A549 (cell line): ENCODE data around the gene CEP112. TPM values are rescaled to one million over a fixed set of nuclear protein-coding genes. Genes with fewer than 3 reads are reported as not detected.

ENCODE experiments used
- ATAC-seq, 2 experiments: fragments of 200-7000 bp in 1 of 2; fragments of >200 bp in 1 of 2; cut with Nextera tagmentation in 1 of 2; cut with Tn5 transposase in 1 of 2; 3 replicates each; pipeline versions ENCODE4 v1.8.0 to v1.9.1; 2018 to 2020; ENCODE audit warnings: mild to moderate bottlenecking in 1 of 2, moderate library complexity in 1 of 2
- CTCF ChIA-PET: fragments of 300-600 bp; sonication (Branson Sonifier 250); formaldehyde crosslinking; extraction: SDS; loops from one replicate; lab custom pipeline; 2021; ENCODE audit warnings: antibody characterized with exemption, inconsistent platforms; lab: Yijun Ruan, JAX
- POLR2A ChIA-PET: fragments of 350-600 bp; formaldehyde crosslinking; extraction: SDS; loops from one replicate; lab custom pipeline; 2021; ENCODE audit warnings: antibody characterized with exemption, inconsistent platforms; lab: Yijun Ruan, JAX
- DNase-seq, 2 experiments: peaks; one replicate each; pipeline versions ENCODE4 v3.0.0 to v3.0.0-alpha.2; 2011 to 2016; ENCODE audit warnings: low read depth in 1 of 2, low spot score in 1 of 2
- FAIRE-seq: peaks from 2 replicates; lab custom pipeline; 2011; peaks lifted over from hg19 to GRCh38; lab: Jason Lieb, UNC
- H3K27ac ChIP-seq, 2 experiments: fragments of >200 bp; sonication (Bioruptor Twin); formaldehyde crosslinking; 3 replicates each; pipeline ENCODE4 v1.5.1; 2016 to 2017
- H3K4me1 ChIP-seq: fragments of >200 bp; sonication (Bioruptor Twin); formaldehyde crosslinking; 3 replicates; pipeline ENCODE4 v1.6.1; 2016
- H3K4me2 ChIP-seq: fragments of >200 bp; sonication (Bioruptor Twin); formaldehyde crosslinking; 3 replicates; pipeline ENCODE4 v1.6.1; 2016
- H3K4me3 ChIP-seq: fragments of >200 bp; sonication (Bioruptor Twin); formaldehyde crosslinking; 3 replicates; pipeline ENCODE4 v1.5.1; 2016
- H3K9me3 ChIP-seq: fragments of >200 bp; sonication (Bioruptor Twin); formaldehyde crosslinking; 3 replicates; pipeline ENCODE4 v1.6.1; 2016
- BCL3 ChIP-seq: fragments of >200 bp; sonication (Bioruptor Twin); formaldehyde crosslinking; IDR thresholded peaks from 3 replicates; pipeline ENCODE4 v1.6.1; 2016
- BHLHE40 ChIP-seq: IDR thresholded peaks from 2 replicates; pipeline ENCODE4 v1.6.1; 2012; ENCODE audit warnings: low read depth, low read length, inconsistent platforms
- CBX8 ChIP-seq: fragments of 200-600 bp; sonication (generic); IDR thresholded peaks from 2 replicates; pipeline ENCODE4 v1.6.1; 2016
- CHD4 ChIP-seq: fragments of 200-600 bp; sonication (generic); IDR thresholded peaks from 2 replicates; pipeline ENCODE4 v1.6.1; 2016; ENCODE audit warnings: antibody characterized with exemption, mild to moderate bottlenecking, borderline replicate concordance
- EHF ChIP-seq: fragments of 250-450 bp; sonication (Bioruptor Pico); IDR thresholded peaks from 2 replicates; pipeline ENCODE4 v1.5.0; 2020; ENCODE audit warnings: mild to moderate bottlenecking
- ESRRA ChIP-seq: fragments of 150-350 bp; IDR thresholded peaks from 2 replicates; pipeline ENCODE4 v1.6.1; 2014; ENCODE audit warnings: mild to moderate bottlenecking, low read length, borderline replicate concordance
- FOSB ChIP-seq: fragments of 250-450 bp; sonication (Bioruptor Pico); IDR thresholded peaks from 2 replicates; pipeline ENCODE4 v1.5.0; 2020; ENCODE audit warnings: mild to moderate bottlenecking, moderate library complexity
- HEYL ChIP-seq: fragments of 250-450 bp; sonication (Bioruptor Pico); IDR thresholded peaks from 2 replicates; pipeline ENCODE4 v1.8.0; 2021; ENCODE audit warnings: mild to moderate bottlenecking, moderate library complexity
- HOXB13 ChIP-seq: fragments of 250-450 bp; sonication (Bioruptor Pico); IDR thresholded peaks from 2 replicates; pipeline ENCODE4 v1.5.0; 2020; ENCODE audit warnings: low read depth, mild to moderate bottlenecking, moderate library complexity
- JUN ChIP-seq, 2 experiments: fragments of >200 bp; sonication (Bioruptor Twin); formaldehyde crosslinking; IDR thresholded peaks; 2 replicates in 1 of 2; 3 replicates in 1 of 2; pipeline ENCODE4 v1.6.1; 2016 to 2017
- JUNB ChIP-seq: fragments of >200 bp; sonication (Bioruptor Twin); formaldehyde crosslinking; IDR thresholded peaks from 2 replicates; pipeline ENCODE4 v1.6.1; 2016
- KDM5A ChIP-seq: fragments of 200-600 bp; sonication (generic); IDR thresholded peaks from 2 replicates; pipeline ENCODE4 v1.6.1; 2016; ENCODE audit warnings: antibody characterized with exemption, mild to moderate bottlenecking
- MAZ ChIP-seq: fragments of 150-350 bp; IDR thresholded peaks from 2 replicates; pipeline ENCODE4 v1.6.1; 2014; ENCODE audit warnings: antibody characterized with exemption, low read depth, low read length, borderline replicate concordance
- NFE2L2 ChIP-seq: fragments of 150-350 bp; conservative IDR thresholded peaks from 2 replicates; pipeline ENCODE4 v1.6.1; 2014; ENCODE audit warnings: low read length
- NPAS2 ChIP-seq: fragments of 250-450 bp; sonication (Bioruptor Pico); IDR thresholded peaks from 2 replicates; pipeline ENCODE4 v1.8.0; 2022; ENCODE audit warnings: mild to moderate bottlenecking, moderate library complexity, borderline replicate concordance
- NR3C1 ChIP-seq: fragments of >200 bp; sonication (Bioruptor Twin); formaldehyde crosslinking; IDR thresholded peaks from 3 replicates; pipeline ENCODE4 v1.6.1; 2017
- POLR2AphosphoS2 ChIP-seq: conservative IDR thresholded peaks from 2 replicates; pipeline ENCODE4 v1.6.1; 2012; ENCODE audit warnings: low read length, improper control_type of control experiment, inconsistent platforms
- RAD21 ChIP-seq, 2 experiments: fragments of >200 bp in 1 of 2; sonication (Bioruptor Twin) in 1 of 2; formaldehyde crosslinking in 1 of 2; IDR thresholded peaks in 1 of 2; conservative IDR thresholded peaks in 1 of 2; 2 replicates in 1 of 2; 3 replicates in 1 of 2; pipeline ENCODE4 v1.6.1; 2012 to 2018; ENCODE audit warnings: inconsistent platforms in 1 of 2
- RARB ChIP-seq: fragments of 250-450 bp; sonication (Bioruptor Pico); IDR thresholded peaks from 2 replicates; pipeline ENCODE4 v1.8.0; 2021; ENCODE audit warnings: mild to moderate bottlenecking, moderate library complexity
- RFX5 ChIP-seq: fragments of 450-650 bp; IDR thresholded peaks from 2 replicates; pipeline ENCODE4 v1.7.1; 2014; ENCODE audit warnings: antibody characterized with exemption, mild to moderate bottlenecking, moderate library complexity
- RNF2 ChIP-seq: fragments of 200-600 bp; sonication (generic); IDR thresholded peaks from 2 replicates; pipeline ENCODE4 v1.6.1; 2016; ENCODE audit warnings: low read depth, mild to moderate bottlenecking, antibody characterized with exemption, moderate library complexity, borderline replicate concordance
- SMC3 ChIP-seq: fragments of >200 bp; sonication (Bioruptor Twin); formaldehyde crosslinking; IDR thresholded peaks from 3 replicates; pipeline ENCODE4 v1.6.1; 2018; ENCODE audit warnings: inconsistent platforms
- SREBF2 ChIP-seq: fragments of 450-650 bp; IDR thresholded peaks from 2 replicates; pipeline ENCODE4 v1.6.1; 2014; ENCODE audit warnings: mild to moderate bottlenecking, moderate library complexity
- WGBS: methylation state at CpG from one replicate; pipeline ENCODE4 v1.1.6; 2017; ENCODE audit errors: missing lambda C conversion rate; 5-methylcytosine and 5-hydroxymethylcytosine counted together
- polyA plus RNA-seq, 4 experiments: library from polyadenylated mRNA; depleted of rRNA in 3 of 4; stranded (reverse); fragments of >200 nt; fragmentation: RNase III in 1 of 4; extraction: RNeasy Plus Mini Kit Qiagen cat#74134 plus additional on column Dnase treatment in 1 of 4; gene quantifications; 2 replicates in 3 of 4; 3 replicates in 1 of 4; pipeline ENCODE4 v1.2.3, GENCODE V29; 2011 to 2017
- TF ChIP-seq, protein P1 (sequence below): fragments of >200 bp; sonication (Bioruptor Twin); formaldehyde crosslinking; IDR thresholded peaks from 3 replicates; pipeline ENCODE4 v1.5.1; 2016

CEP112 gene
- polyA plus RNA-seq, 2 of the 4 experiments (the other 2 are of a cell fraction), result 9.6 to 15.2 TPM

- H3K4me2 ChIP-seq, result no peak overlapping the region
- CTCF ChIA-PET, result interaction anchor here (0.8 to 3.5 kb wide), 3 partner anchors 9 to 20 kb away, joined by 3 to 20 read pairs (median 5); no protein-coding TSS in a partner anchor
- peak; percentile 51 for FAIRE-seq
Measured at GRCh38 chr17:66221343-66221742, 29.4 kb upstream of the CEP112 start.

DNA sequence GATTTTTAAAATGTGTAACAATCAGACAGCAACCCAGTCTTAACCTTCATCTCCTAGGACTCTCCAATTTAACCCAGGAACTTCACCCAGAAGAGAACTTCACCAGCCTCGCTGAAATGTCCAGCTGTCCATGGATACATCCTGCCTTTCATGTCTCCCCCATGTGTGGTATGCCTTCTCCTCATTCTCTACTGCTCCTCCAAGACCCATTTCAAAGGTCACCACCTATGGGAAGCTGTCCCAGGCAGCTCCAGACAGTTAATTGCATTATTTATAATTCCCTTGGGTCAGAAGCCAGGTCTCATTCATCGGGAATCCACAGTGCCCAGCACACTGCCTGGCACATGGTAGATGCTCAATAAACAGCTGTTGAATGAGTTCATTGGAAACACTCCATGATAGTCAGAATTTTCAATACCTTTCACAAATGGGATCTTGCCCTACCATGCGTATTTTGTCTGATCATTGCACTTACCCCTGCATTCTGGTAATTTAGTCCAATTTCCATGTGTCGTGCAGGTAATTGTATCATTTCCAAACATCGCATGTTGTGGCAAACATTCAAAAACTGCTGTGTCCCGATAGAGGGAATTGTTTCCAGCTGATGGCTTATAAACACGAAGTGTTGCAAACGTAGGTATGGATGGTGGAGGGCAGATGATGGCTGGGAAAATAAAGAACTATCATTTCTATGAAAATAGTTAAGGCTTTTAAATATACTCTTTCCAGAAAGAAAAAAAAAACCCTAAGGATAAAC is 28.3 kb upstream of the CEP112 start:
- WGBS, result 86% methylated on average over 8 of the region's 8 CpGs
- FAIRE-seq (no peak), ATAC-seq (no peak), DNase-seq (no peak)
- CTCF ChIA-PET, result interaction anchor here (1.1 kb wide), 1 partner anchor 20 kb away, joined by 3 read pairs; no protein-coding TSS in a partner anchor
- TF ChIP-seq ESRRA (no peak), HOXB13 (CRISPR knock-in tag) (no peak), KDM5A (no peak), CBX8 (no peak), MAZ (no peak), EHF (CRISPR knock-in tag) (no peak), RFX5 (no peak), NFE2L2 (no peak), BCL3 (no peak), BHLHE40 (no peak), HEYL (CRISPR knock-in tag) (no peak), JUN (IDR thresholded peaks at IDR 0.05) (no peak), SMC3 (no peak), RARB (no peak), FOSB (no peak), SREBF2 (no peak), NPAS2 (CRISPR knock-in tag) (no peak), CHD4 (no peak)
- Histone ChIP-seq H3K9me3 (no peaks in the 10 kb centered on the region), H3K27ac (no peak overlapping the region), H3K4me2 (no peak overlapping the region), H3K4me3 (no peak overlapping the region), H3K4me1 (peaks cover 12% of the 10 kb centered on the region)
- POLR2A ChIA-PET, result no interaction called here

More at GRCh38 chr17:66221343-66221742, 29.4 kb upstream of the CEP112 start:
- H3K4me3 ChIP-seq, result no peak overlapping the region
- H3K9me3 ChIP-seq, result no peaks in the 10 kb centered on the region
- TF ChIP-seq, protein P1, sequence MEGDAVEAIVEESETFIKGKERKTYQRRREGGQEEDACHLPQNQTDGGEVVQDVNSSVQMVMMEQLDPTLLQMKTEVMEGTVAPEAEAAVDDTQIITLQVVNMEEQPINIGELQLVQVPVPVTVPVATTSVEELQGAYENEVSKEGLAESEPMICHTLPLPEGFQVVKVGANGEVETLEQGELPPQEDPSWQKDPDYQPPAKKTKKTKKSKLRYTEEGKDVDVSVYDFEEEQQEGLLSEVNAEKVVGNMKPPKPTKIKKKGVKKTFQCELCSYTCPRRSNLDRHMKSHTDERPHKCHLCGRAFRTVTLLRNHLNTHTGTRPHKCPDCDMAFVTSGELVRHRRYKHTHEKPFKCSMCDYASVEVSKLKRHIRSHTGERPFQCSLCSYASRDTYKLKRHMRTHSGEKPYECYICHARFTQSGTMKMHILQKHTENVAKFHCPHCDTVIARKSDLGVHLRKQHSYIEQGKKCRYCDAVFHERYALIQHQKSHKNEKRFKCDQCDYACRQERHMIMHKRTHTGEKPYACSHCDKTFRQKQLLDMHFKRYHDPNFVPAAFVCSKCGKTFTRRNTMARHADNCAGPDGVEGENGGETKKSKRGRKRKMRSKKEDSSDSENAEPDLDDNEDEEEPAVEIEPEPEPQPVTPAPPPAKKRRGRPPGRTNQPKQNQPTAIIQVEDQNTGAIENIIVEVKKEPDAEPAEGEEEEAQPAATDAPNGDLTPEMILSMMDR, result no peak
- TF ChIP-seq NR3C1, result no peak
- no peak for TF ChIP-seq RNF2
- TF ChIP-seq JUNB, result no peak
- TF ChIP-seq RAD21 (conservative IDR thresholded peaks at IDR 0.05 in 1 of 2, IDR thresholded peaks at IDR 0.05 in 1 of 2), result no peak
- TF ChIP-seq NFE2L2, result no peak
- TF ChIP-seq MAZ, result no peak
- TF ChIP-seq ESRRA, result no peak
- TF ChIP-seq POLR2AphosphoS2, result no peak
- ATAC-seq (no peak), DNase-seq (no peak)
- no peak overlapping the region for H3K27ac ChIP-seq
- POLR2A ChIA-PET, result no interaction called here
- peaks cover 12% of the 10 kb centered on the region for H3K4me1 ChIP-seq
